H1 (cell line): ENCODE data around the gene CORO2B.

Source experiments
- EZH2 ChIP-seq: fragments of 200-600 bp; sonication (generic); IDR thresholded peaks from 2 replicates; pipeline ENCODE4 v1.7.1; 2012; ENCODE audit warnings: low read depth, mild to moderate bottlenecking, moderate library complexity, low read length, inconsistent platforms; ENCODE audit not compliant: severe bottlenecking
- POLR2A ChIP-seq, 2 experiments: IDR thresholded peaks; 1 replicate in 1 of 2; 2 replicates in 1 of 2; pipeline ENCODE4 v1.6.1; 2011; ENCODE audit warnings: low read depth in 2 of 2, low read length in 2 of 2, mild to moderate bottlenecking in 2 of 2; ENCODE audit errors: control extremely low read depth in 1 of 2
- POLR2AphosphoS5 ChIP-seq: IDR thresholded peaks from 2 replicates; pipeline ENCODE4 v1.6.1; 2011; ENCODE audit warnings: low read depth, low read length
- RAD21 ChIP-seq, 2 experiments: IDR thresholded peaks in 1 of 2; conservative IDR thresholded peaks in 1 of 2; 2 replicates each; pipeline ENCODE4 v1.6.1; 2011; ENCODE audit warnings: low read depth in 2 of 2, low read length in 2 of 2, improper control_type of control experiment in 1 of 2, inconsistent platforms in 1 of 2, mild to moderate bottlenecking in 1 of 2, moderate library complexity in 1 of 2
- TCF12 ChIP-seq: IDR thresholded peaks from 2 replicates; pipeline ENCODE4 v1.6.1; 2011; ENCODE audit warnings: low read depth, mild to moderate bottlenecking, low read length
- TF ChIP-seq, protein P1 (sequence below), 3 experiments: IDR thresholded peaks; 1 replicate in 2 of 3; 2 replicates in 1 of 3; pipeline versions ENCODE4 v1.5.1 to v1.6.1; 2011; ENCODE audit warnings: low read length in 3 of 3, mild to moderate bottlenecking in 3 of 3, inconsistent platforms in 2 of 3, low read depth in 1 of 3, moderate library complexity in 1 of 3; ENCODE audit not compliant: insufficient read depth in 1 of 3; ENCODE audit errors: control extremely low read depth in 1 of 3
- TF ChIP-seq, protein P2 (sequence below): IDR thresholded peaks from 2 replicates; pipeline ENCODE4 v1.6.1; 2011; ENCODE audit warnings: low read length, improper control_type of control experiment

DNA sequence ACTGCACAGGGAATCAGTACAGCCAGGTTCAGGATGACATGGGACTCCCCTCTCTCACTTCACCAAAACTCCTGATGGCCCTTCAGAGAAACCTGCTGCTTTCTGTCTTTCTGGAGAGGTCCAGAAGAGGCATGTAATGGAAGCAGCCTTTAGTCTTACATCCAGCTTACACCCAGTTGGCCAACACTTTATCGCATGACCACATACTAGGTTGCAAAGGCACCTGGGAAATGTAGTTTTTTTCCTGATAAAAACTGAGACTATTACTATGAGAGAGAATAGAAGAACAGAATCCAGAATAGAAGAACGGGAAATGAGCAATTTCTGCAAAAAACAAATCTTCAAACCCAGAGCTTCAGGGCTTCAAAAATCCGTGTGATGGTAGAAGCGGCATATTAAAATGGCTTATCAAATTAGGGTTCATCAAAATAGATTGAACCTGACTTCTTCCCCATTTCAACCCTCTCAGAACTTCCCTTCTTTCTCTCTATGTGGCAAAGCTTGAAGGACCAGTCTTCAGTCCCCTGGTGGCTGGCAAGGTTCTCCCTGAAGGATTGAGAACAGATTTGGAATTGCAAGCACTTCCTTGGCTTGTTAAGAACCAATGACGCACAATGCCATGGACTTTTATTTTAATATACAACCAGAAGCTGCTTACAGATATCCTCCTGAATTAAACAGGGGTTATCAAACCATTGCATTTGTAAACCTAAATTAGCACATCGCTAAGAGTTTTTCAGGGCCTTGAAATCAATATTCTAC, 34.4 kb downstream of the CORO2B start:
- TF ChIP-seq POLR2AphosphoS5 (no peak), TCF12 (no peak), EZH2 (no peak), RAD21 (IDR thresholded peaks at IDR 0.05 in 1 of 2, conservative IDR thresholded peaks at IDR 0.05 in 1 of 2; ENCODE audit: low read depth in 2 of 2, low read length in 2 of 2) (no peak), POLR2A (IDR thresholded peaks at IDR 0.05; ENCODE audit: control extremely low read depth in 1 of 2, low read depth in 2 of 2, low read length in 2 of 2) (no peak)
- TF ChIP-seq, protein P1, sequence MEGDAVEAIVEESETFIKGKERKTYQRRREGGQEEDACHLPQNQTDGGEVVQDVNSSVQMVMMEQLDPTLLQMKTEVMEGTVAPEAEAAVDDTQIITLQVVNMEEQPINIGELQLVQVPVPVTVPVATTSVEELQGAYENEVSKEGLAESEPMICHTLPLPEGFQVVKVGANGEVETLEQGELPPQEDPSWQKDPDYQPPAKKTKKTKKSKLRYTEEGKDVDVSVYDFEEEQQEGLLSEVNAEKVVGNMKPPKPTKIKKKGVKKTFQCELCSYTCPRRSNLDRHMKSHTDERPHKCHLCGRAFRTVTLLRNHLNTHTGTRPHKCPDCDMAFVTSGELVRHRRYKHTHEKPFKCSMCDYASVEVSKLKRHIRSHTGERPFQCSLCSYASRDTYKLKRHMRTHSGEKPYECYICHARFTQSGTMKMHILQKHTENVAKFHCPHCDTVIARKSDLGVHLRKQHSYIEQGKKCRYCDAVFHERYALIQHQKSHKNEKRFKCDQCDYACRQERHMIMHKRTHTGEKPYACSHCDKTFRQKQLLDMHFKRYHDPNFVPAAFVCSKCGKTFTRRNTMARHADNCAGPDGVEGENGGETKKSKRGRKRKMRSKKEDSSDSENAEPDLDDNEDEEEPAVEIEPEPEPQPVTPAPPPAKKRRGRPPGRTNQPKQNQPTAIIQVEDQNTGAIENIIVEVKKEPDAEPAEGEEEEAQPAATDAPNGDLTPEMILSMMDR (IDR thresholded peaks at IDR 0.05; ENCODE audit: control extremely low read depth in 1 of 3, insufficient read depth in 1 of 3, low read depth in 1 of 3, low read length in 3 of 3), result no peak
- TF ChIP-seq, protein P2, sequence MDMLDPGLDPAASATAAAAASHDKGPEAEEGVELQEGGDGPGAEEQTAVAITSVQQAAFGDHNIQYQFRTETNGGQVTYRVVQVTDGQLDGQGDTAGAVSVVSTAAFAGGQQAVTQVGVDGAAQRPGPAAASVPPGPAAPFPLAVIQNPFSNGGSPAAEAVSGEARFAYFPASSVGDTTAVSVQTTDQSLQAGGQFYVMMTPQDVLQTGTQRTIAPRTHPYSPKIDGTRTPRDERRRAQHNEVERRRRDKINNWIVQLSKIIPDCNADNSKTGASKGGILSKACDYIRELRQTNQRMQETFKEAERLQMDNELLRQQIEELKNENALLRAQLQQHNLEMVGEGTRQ, result no peak
